ENCODE measurements around the gene PIM1. TPM values are rescaled to one million over a fixed set of nuclear protein-coding genes. Genes with fewer than 3 reads are reported as not detected.
A peak's percentile ranks its signal among the peaks of the same experiment; 100 is the strongest.

PIM1 gene
- total and polyA plus RNA-seq, 9 of the 15 experiments (the other 6 are each of a cell fraction or from before 2014, with no cell fraction given) = 19.0 to 789 (median 212) TPM

- TF ChIP-seq, protein P1, sequence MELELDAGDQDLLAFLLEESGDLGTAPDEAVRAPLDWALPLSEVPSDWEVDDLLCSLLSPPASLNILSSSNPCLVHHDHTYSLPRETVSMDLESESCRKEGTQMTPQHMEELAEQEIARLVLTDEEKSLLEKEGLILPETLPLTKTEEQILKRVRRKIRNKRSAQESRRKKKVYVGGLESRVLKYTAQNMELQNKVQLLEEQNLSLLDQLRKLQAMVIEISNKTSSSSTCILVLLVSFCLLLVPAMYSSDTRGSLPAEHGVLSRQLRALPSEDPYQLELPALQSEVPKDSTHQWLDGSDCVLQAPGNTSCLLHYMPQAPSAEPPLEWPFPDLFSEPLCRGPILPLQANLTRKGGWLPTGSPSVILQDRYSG (tag; conservative IDR thresholded peaks at IDR 0.05; ENCODE audit: low read depth) = peak; percentile 64; the same call in 1 of the 2 replicates
- TF ChIP-seq SMAD4 (CRISPR knock-in tag; conservative IDR thresholded peaks at IDR 0.05) (peak; percentile 71), ARID2 (IDR thresholded peaks at IDR 0.05) (no peak), TFAP4 (CRISPR knock-in tag; IDR thresholded peaks at IDR 0.05; ENCODE audit: borderline replicate concordance) (no peak), ZNF79 (CRISPR knock-in tag; IDR thresholded peaks at IDR 0.05; ENCODE audit: low read depth) (no peak), PTRF (tag; IDR thresholded peaks at IDR 0.05) (no peak), GATAD2B (IDR thresholded peaks at IDR 0.05; ENCODE audit: borderline replicate concordance) (no peak), ZNF780A (CRISPR knock-in tag; IDR thresholded peaks at IDR 0.05) (no peak), RB1 (IDR thresholded peaks at IDR 0.05; ENCODE audit: low read depth) (no peak), ZNF561 (CRISPR knock-in tag; conservative IDR thresholded peaks at IDR 0.05) (no peak), E2F3 (CRISPR knock-in tag; IDR thresholded peaks at IDR 0.05) (no peak), JUND (IDR thresholded peaks at IDR 0.05; ENCODE audit: borderline replicate concordance, low read depth, low read length) (no peak), JUND (tag; IDR thresholded peaks at IDR 0.05; ENCODE audit: borderline replicate concordance, low read depth, low read length) (no peak), CCAR2 (IDR thresholded peaks at IDR 0.05; ENCODE audit: low read depth, low read length) (no peak), SAFB2 (IDR thresholded peaks at IDR 0.05; ENCODE audit: borderline replicate concordance, low read depth, low read length, severe bottlenecking) (no peak), SMARCE1 (IDR thresholded peaks at IDR 0.05) (peak; percentile 9; the same call in 1 of the 2 replicates), ZBTB1 (CRISPR knock-in tag; IDR thresholded peaks at IDR 0.05; ENCODE audit: borderline replicate concordance, low read depth) (no peak), SMAD2 (IDR thresholded peaks at IDR 0.05; ENCODE audit: low read depth, low read length) (no peak), MYC (IDR thresholded peaks at IDR 0.05; ENCODE audit: low read depth, low read length) (peak; percentile 26; the same call in 1 of the 2 replicates), MYC (CRISPR knock-in tag; IDR thresholded peaks at IDR 0.05; ENCODE audit: borderline replicate concordance, low read depth) (no peak), ZNF274 (IDR thresholded peaks at IDR 0.05; ENCODE audit: borderline replicate concordance, low read depth, low read length) (no peak), ZNF699 (CRISPR knock-in tag; IDR thresholded peaks at IDR 0.05; ENCODE audit: insufficient replicate concordance) (no peak), TCF3 (CRISPR knock-in tag; IDR thresholded peaks at IDR 0.05) (0 out of 2 replicates have a peak, but pooled peaks have one; percentile 5), IFI16 (CRISPR knock-in tag; IDR thresholded peaks at IDR 0.05) (no peak), SRSF7 (optimal IDR thresholded peaks at IDR 0.05; ENCODE audit: low read depth, low read length) (no peak)
- TF ChIP-seq, protein P2, sequence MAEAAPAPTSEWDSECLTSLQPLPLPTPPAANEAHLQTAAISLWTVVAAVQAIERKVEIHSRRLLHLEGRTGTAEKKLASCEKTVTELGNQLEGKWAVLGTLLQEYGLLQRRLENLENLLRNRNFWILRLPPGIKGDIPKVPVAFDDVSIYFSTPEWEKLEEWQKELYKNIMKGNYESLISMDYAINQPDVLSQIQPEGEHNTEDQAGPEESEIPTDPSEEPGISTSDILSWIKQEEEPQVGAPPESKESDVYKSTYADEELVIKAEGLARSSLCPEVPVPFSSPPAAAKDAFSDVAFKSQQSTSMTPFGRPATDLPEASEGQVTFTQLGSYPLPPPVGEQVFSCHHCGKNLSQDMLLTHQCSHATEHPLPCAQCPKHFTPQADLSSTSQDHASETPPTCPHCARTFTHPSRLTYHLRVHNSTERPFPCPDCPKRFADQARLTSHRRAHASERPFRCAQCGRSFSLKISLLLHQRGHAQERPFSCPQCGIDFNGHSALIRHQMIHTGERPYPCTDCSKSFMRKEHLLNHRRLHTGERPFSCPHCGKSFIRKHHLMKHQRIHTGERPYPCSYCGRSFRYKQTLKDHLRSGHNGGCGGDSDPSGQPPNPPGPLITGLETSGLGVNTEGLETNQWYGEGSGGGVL (CRISPR knock-in tag; IDR thresholded peaks at IDR 0.05) = no peak
Measured at GRCh38 chr6:37205175-37205996, 35.4 kb downstream of the PIM1 start (continued).
